Peyer's patch (tissue), 4 donors: Measurements from ENCODE around the gene STIL. TPM values are rescaled to one million over a fixed set of nuclear protein-coding genes. Genes with fewer than 3 reads are reported as not detected.

ENCODE experiments used
- DNase-seq, 3 donors: peaks; one replicate each; pipeline ENCODE4 v3.0.0-alpha.2; 2017 to 2019
- H3K27ac ChIP-seq, 4 donors: fragments of 200-600 bp; sonication (generic); one replicate each; pipeline ENCODE4 v1.5.1; 2016 to 2019
- H3K27me3 ChIP-seq, 2 donors: fragments of 200-600 bp; sonication (generic); one replicate each; pipeline ENCODE4 v1.5.1; 2019
- H3K36me3 ChIP-seq, 3 donors: fragments of 200-600 bp; sonication (generic); one replicate each; pipeline ENCODE4 v1.5.1; 2016 to 2019
- H3K4me1 ChIP-seq, 4 donors: fragments of 200-600 bp; sonication (generic); one replicate each; pipeline ENCODE4 v1.5.1; 2016 to 2019
- H3K4me3 ChIP-seq, 4 donors: fragments of 200-600 bp; sonication (generic); 1 replicate in 3 of 4; 2 replicates in 1 of 4; pipeline ENCODE4 v1.5.1; 2016 to 2019; ENCODE audit warnings: mild to moderate bottlenecking in 1 of 4
- H3K9me3 ChIP-seq, 4 donors: fragments of 200-600 bp; sonication (generic); one replicate each; pipeline ENCODE4 v1.5.1; 2016 to 2019; ENCODE audit warnings: mild to moderate bottlenecking in 1 of 4
- CTCF ChIP-seq, 6 experiments: fragments of 450-650 bp in 4 of 6; fragments of 200-600 bp in 2 of 6; sonication (generic) in 1 of 6; IDR thresholded peaks; one replicate each; pipeline ENCODE4 v1.5.1; 2017 to 2019; ENCODE audit warnings: antibody characterized with exemption in 6 of 6, mild to moderate bottlenecking in 3 of 6, moderate library complexity in 1 of 6
- POLR2A ChIP-seq, 2 donors: fragments of 450-650 bp; IDR thresholded peaks; one replicate each; pipeline ENCODE4 v1.5.1; 2017; ENCODE audit warnings: antibody characterized with exemption in 2 of 2, mild to moderate bottlenecking in 2 of 2, moderate library complexity in 2 of 2
- total RNA-seq, 4 donors: library from RNA; depleted of rRNA; stranded (reverse); fragments of >200 nt; gene quantifications; one replicate each; pipeline ENCODE4 v1.1.0, GENCODE V29; 2016

STIL gene
- total RNA-seq, 4 donors from 2014 or later, result 4.5 to 14.0 (median 6.7) TPM

DNA sequence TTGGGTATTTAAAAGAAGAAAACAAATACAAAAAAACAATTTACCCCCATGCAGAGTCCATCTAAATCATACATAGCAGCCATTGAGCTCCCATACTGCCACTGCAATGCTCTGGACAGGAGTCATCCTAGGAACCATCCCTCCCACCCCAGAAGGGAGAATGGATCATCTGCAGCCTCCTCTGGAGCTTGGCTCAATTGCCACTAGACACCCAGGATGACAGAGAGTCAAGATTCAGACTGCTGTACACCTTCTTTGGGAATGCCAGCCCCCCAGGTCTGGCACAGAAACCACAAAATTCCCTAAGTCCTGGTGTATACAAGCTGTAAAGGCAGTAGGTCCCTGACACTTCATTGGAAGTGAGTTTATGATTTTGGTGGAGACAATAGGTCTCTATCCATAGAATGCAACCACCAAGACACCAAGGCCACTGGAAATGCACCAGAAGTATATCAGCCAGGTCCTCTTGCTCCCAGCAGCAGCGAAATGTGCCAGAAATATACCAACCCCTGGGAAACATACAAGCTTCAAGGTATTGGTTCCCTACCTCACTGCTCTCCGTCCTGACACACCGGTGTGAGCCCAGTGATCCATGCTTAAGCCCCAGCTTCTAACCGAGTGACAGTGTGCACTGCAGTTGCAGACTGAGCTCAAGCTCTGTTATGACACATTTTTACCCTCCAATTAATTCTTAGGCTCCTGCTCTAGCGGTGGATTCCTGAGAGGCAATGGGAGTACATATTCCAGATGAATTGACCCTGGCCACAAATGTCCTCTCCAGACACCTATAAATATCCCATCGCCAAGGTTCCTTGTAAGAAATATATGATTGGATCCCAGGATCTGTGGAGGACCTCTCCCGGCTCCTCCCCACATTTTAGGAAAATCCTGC lies 86.4 kb downstream of the STIL start:
- Histone ChIP-seq H3K9me3 (no peaks in the 10 kb centered on the region), H3K36me3 (no peaks in the 10 kb centered on the region), H3K4me3 (peak overlapping the region in 1 of 4 donors; percentile 34), H3K27me3 (peaks cover 0 to 70% of the 10 kb centered on the region in 2 donors), H3K4me1 (peaks cover 4 to 44% (median 13%) of the 10 kb centered on the region in 4 donors), H3K27ac (no peak overlapping the region)
- TF ChIP-seq CTCF (IDR thresholded peaks at IDR 0.05), result no peak
- TF ChIP-seq POLR2A (IDR thresholded peaks at IDR 0.05), result no peak
- peak in 1 of 3 donors; percentile 4 for DNase-seq

GRCh38 chr1:47226839-47227215 lies 87.1 kb downstream of the STIL start:
- Histone ChIP-seq H3K27me3 (peaks cover 0 to 62% of the 10 kb centered on the region in 2 donors), H3K9me3 (no peaks in the 10 kb centered on the region), H3K36me3 (no peaks in the 10 kb centered on the region), H3K4me3 (no peak overlapping the region), H3K4me1 (peaks cover 4 to 39% (median 9%) of the 10 kb centered on the region in 4 donors), H3K27ac (no peak overlapping the region)
- peak in 1 of 3 donors; percentile 8 for DNase-seq
- TF ChIP-seq POLR2A (IDR thresholded peaks at IDR 0.05), result no peak
- no peak for TF ChIP-seq CTCF (IDR thresholded peaks at IDR 0.05)

DNA sequence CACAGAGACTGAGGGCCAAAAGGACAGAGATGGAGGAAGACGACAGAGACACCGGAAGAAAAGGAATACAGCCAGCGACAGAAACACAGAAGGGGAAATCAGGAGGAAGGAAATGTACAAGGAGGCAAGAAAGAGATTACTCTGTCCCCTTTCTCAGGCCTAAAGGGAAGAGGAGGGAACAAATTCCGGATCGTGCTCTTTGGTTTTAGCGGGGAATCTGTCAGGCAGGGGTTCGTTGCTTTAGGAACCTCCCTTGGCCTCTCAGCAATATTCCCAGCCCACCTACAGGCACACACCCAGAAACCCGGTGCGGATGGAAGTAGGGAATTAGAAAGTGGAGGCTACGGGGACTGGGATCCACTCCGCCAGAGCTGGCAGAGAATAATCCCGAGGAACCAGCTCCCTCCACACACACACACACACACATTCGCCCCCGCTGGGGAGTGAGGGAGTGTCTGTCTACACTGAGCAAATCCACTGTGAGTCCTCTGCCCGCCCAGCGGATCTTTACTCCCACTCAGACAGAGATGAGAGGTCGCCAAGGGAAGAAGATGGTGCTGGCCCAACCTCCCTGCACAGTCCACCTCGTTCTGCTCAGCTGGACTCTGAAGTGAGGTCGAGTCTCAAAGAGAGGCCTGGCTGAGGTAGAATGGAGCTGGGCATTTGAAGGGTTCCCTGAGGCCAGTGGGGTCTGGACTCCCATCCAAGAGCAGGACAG lies 87.7 kb downstream of the STIL start:
- Histone ChIP-seq H3K9me3 (no peaks in the 10 kb centered on the region), H3K4me3 (peak overlapping the region in 1 of 4 donors; percentile 36), H3K4me1 (peaks cover 0 to 33% (median 6%) of the 10 kb centered on the region in 4 donors), H3K27ac (peak overlapping the region in 1 of 4 donors; percentile 20), H3K27me3 (peaks cover 0 to 57% of the 10 kb centered on the region in 2 donors), H3K36me3 (no peaks in the 10 kb centered on the region)
- TF ChIP-seq POLR2A (IDR thresholded peaks at IDR 0.05) (no peak), CTCF (IDR thresholded peaks at IDR 0.05) (no peak)
- DNase-seq, result peak in 1 of 3 donors; percentile 36

DNA sequence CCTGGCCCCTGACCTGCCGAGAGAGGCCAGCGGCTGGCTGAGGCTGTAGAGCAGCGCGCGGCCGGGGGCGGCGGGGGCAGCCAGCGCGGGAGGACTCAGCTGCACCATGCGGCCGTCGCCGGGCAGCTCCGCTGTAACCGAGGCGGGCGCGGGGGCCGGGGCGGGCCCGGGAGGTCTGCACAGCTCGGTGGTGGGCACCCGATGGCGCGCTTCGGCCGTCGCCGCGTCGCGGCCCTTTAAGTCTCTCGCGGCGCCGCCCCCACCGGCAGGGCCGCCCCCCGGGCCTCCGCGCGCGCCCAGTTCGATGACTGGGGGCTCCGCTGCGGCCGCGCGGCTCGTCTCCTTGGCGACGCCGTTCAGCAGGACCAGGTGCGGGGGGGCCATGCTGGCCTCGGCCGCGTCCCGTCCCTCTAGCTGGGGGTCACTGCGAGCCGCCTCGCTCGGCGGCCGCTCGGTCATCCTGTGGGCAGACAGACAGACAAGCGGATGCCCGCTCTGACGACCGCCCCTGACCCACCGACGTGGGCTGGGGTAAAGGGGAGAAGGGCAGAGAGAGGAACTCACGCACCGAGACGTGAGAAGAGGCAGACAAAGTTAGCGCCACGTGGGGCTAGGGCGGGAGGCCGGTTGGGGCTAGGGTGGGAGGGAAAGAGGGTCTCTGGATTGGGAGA lies 88.4 kb downstream of the STIL start:
- Histone ChIP-seq H3K4me1 (peaks cover 0 to 27% (median 4%) of the 10 kb centered on the region in 4 donors), H3K27me3 (peaks cover 0 to 50% of the 10 kb centered on the region in 2 donors), H3K9me3 (no peaks in the 10 kb centered on the region), H3K4me3 (peak overlapping the region in 3 of 4 donors; percentile 26 to 46 (median 36)), H3K36me3 (no peaks in the 10 kb centered on the region), H3K27ac (peak overlapping the region in 1 of 4 donors; percentile 20)
- TF ChIP-seq POLR2A (IDR thresholded peaks at IDR 0.05) (no peak), CTCF (IDR thresholded peaks at IDR 0.05) (no peak)
- DNase-seq, result peak in 1 of 3 donors; percentile 40

- Histone ChIP-seq H3K27ac (no peak overlapping the region), H3K36me3 (no peaks in the 10 kb centered on the region), H3K27me3 (peaks cover 0 to 42% of the 10 kb centered on the region in 2 donors), H3K4me3 (peak overlapping the region in 3 of 4 donors; percentile 26 to 46 (median 36)), H3K4me1 (peaks cover 0 to 27% (median 4%) of the 10 kb centered on the region in 4 donors), H3K9me3 (no peaks in the 10 kb centered on the region)
- TF ChIP-seq POLR2A (IDR thresholded peaks at IDR 0.05), result no peak
- no peak for TF ChIP-seq CTCF (IDR thresholded peaks at IDR 0.05)
- no peak for DNase-seq
Measured at GRCh38 chr1:47224676-47225399, 89.1 kb downstream of the STIL start.
